Esophagus squamous epithelium (tissue), 5 donors: ENCODE measurements around the gene CTSE. TPM values are rescaled to one million over a fixed set of nuclear protein-coding genes. Genes with fewer than 3 reads are reported as not detected.
A peak's percentile ranks its signal among the peaks of the same experiment; 100 is the strongest.

Experiments used
- DNase-seq: peaks from one replicate; lab custom pipeline; 2025; lab: John Stamatoyannopoulos, UW
- H3K27ac ChIP-seq, 4 donors: fragments of 200-600 bp; sonication (generic); one replicate each; pipeline ENCODE4 v1.5.1; 2016 to 2019; ENCODE audit warnings: mild to moderate bottlenecking in 1 of 4
- H3K27me3 ChIP-seq, 4 donors: fragments of 200-600 bp; sonication (generic); 1 replicate in 3 of 4; 2 replicates in 1 of 4; pipeline versions ENCODE4 v1.5.1 to v1.6.0; 2017 to 2021; ENCODE audit warnings: antibody characterized with exemption in 1 of 4
- H3K36me3 ChIP-seq, 3 donors: fragments of 200-600 bp; sonication (generic); one replicate each; pipeline ENCODE4 v1.5.1; 2016 to 2019
- H3K4me1 ChIP-seq, 3 donors: fragments of 200-600 bp; sonication (generic); one replicate each; pipeline ENCODE4 v1.5.1; 2017 to 2019
- H3K4me3 ChIP-seq, 4 donors: fragments of 200-600 bp; sonication (generic); 1 replicate in 3 of 4; 2 replicates in 1 of 4; pipeline ENCODE4 v1.5.1; 2016 to 2019; ENCODE audit warnings: mild to moderate bottlenecking in 2 of 4, moderate library complexity in 1 of 4
- H3K9me3 ChIP-seq, 3 donors: fragments of 200-600 bp; sonication (generic); one replicate each; pipeline ENCODE4 v1.5.1; 2016 to 2019
- POLR2A ChIP-seq, 4 donors: fragments of 450-650 bp; IDR thresholded peaks; one replicate each; pipeline ENCODE4 v1.6.1; 2017; ENCODE audit warnings: antibody characterized with exemption in 4 of 4, mild to moderate bottlenecking in 4 of 4, moderate library complexity in 3 of 4
- WGBS, 2 donors: methylation state at CpG; one replicate each; pipeline ENCODE4 v1.1.5; 2018; 5-methylcytosine and 5-hydroxymethylcytosine counted together
- intact Hi-C: fragments of 100-400 bp; cut with DNase I; formaldehyde crosslinking; loops from one replicate; pipeline ENCODE4 v1.15.0; 2022
- total RNA-seq, 4 donors: library from RNA; depleted of rRNA; stranded (reverse); fragments of >200 nt; gene quantifications; one replicate each; pipeline ENCODE4 v1.1.0, GENCODE V29; 2016
- TF ChIP-seq, protein P1 (sequence below), 6 experiments: fragments of 450-650 bp in 4 of 6; fragments of 200-600 bp in 2 of 6; sonication (generic) in 2 of 6; IDR thresholded peaks; one replicate each; pipeline ENCODE4 v1.5.1; 2016 to 2019; ENCODE audit warnings: antibody characterized with exemption in 6 of 6, mild to moderate bottlenecking in 4 of 6, moderate library complexity in 4 of 6
- donor health status: DM: yes; HTN: yes; CAD: no.

CTSE gene
- total RNA-seq, 4 donors from 2014 or later = 0.32 to 0.48 (median 0.38) TPM; not detected in 1

DNA sequence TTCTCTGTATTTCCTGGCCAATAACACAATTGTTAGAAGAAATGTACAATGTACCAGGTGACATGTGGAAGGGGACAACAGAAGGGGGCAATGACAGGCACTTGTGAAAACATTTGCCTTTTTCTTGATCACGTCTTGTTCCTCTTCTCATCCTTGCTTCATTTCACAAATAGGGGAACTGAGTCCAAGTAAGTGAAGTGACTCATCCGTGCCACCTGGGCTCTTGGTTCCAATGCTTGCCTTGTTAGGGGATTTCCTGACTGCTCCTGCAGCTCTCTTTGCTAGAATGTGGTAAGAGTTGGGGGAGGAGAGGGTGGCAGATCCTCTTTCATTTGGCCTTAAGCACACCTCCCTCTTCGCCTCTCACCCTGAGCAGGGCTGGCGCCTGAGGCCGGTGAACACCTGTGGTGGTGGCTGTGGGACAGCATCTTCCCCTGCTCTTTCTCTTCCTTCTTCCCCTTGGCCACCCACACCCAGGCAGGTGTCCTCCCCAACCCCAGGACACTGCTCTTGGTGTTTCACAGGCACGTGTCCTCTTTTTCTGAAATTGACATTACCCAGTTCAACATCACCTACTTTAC is 27.1 kb upstream of the CTSE start:
- Histone ChIP-seq H3K4me3 (no peak overlapping the region), H3K27me3 (no peaks in the 10 kb centered on the region), H3K4me1 (peaks cover 0 to 14% (median 10%) of the 10 kb centered on the region in 3 donors), H3K9me3 (no peaks in the 10 kb centered on the region), H3K27ac (no peak overlapping the region), H3K36me3 (no peaks in the 10 kb centered on the region)
- TF ChIP-seq POLR2A (IDR thresholded peaks at IDR 0.05) = no peak
- TF ChIP-seq, protein P1, sequence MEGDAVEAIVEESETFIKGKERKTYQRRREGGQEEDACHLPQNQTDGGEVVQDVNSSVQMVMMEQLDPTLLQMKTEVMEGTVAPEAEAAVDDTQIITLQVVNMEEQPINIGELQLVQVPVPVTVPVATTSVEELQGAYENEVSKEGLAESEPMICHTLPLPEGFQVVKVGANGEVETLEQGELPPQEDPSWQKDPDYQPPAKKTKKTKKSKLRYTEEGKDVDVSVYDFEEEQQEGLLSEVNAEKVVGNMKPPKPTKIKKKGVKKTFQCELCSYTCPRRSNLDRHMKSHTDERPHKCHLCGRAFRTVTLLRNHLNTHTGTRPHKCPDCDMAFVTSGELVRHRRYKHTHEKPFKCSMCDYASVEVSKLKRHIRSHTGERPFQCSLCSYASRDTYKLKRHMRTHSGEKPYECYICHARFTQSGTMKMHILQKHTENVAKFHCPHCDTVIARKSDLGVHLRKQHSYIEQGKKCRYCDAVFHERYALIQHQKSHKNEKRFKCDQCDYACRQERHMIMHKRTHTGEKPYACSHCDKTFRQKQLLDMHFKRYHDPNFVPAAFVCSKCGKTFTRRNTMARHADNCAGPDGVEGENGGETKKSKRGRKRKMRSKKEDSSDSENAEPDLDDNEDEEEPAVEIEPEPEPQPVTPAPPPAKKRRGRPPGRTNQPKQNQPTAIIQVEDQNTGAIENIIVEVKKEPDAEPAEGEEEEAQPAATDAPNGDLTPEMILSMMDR (IDR thresholded peaks at IDR 0.05) = no peak
- intact Hi-C loops = no loop called here
- 40 to 41% methylated on average over 6 of the region's 6 CpGs for WGBS, 2 donors
- DNase-seq = peak; percentile 19

DNA sequence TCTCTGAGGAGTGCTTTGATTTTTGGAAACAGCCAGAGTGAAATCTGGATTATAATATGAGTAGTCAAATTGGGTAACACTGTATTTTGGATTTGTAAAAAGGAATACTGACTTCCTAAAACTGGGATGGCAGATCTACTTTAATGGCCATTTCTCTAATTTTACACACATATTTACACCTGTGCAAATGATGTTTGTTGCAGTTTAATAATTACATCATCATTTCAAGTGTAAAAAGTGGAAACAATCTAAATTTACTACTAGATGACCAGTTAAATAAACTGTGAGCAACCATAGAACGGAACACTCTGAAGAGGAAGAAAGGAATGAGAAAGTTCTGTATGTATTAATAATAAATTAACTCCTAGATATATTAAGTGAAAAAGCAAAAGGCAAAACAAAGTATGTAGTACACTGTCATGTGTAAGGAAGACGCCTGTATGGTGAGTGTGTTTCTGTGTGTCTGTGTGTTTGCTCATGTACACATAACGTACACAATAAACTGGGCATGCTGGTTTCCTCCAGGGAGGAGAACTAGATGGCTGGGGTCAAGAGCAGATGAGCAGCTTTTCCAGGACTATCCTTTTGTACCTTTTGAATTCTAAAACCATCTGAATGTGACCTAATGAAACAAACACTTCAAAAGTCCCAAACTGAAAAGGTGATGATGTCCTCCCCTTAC is 26.4 kb upstream of the CTSE start:
- Histone ChIP-seq H3K4me1 (peaks cover 0 to 14% (median 10%) of the 10 kb centered on the region in 3 donors), H3K27ac (no peak overlapping the region), H3K27me3 (no peaks in the 10 kb centered on the region), H3K36me3 (no peaks in the 10 kb centered on the region), H3K9me3 (no peaks in the 10 kb centered on the region), H3K4me3 (no peak overlapping the region)
- 47 to 64% methylated on average over 3 of the region's 3 CpGs for WGBS, 2 donors
- TF ChIP-seq, protein P1 (IDR thresholded peaks at IDR 0.05) = no peak
- TF ChIP-seq POLR2A (IDR thresholded peaks at IDR 0.05) = no peak
- intact Hi-C loops = no loop called here
- DNase-seq = no peak

DNA sequence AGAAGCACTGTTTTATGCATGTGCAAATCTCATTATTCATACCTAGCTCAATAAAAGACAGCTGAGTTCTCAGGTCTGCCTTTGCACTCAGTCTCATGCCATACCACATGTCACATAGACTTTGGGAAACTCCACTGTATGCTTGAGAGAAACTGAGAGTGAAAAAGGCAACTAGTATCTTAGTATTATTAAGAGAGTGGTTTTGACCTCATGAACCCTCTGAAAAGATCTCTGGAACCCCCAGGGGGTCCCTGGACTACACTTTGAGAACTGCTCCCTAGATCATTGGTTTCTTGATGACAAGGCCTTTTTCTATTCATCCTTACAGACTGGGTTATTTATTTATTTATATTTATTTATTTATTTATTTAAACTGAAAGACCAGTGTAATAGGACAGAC is 25.6 kb upstream of the CTSE start:
- Histone ChIP-seq H3K4me3 (no peak overlapping the region), H3K9me3 (no peaks in the 10 kb centered on the region), H3K27me3 (no peaks in the 10 kb centered on the region), H3K36me3 (no peaks in the 10 kb centered on the region), H3K27ac (no peak overlapping the region), H3K4me1 (peaks cover 0 to 14% (median 10%) of the 10 kb centered on the region in 3 donors)
- intact Hi-C loops = no loop called here
- no peak for DNase-seq
- TF ChIP-seq, protein P1 (IDR thresholded peaks at IDR 0.05) = no peak
- TF ChIP-seq POLR2A (IDR thresholded peaks at IDR 0.05) = no peak

DNA sequence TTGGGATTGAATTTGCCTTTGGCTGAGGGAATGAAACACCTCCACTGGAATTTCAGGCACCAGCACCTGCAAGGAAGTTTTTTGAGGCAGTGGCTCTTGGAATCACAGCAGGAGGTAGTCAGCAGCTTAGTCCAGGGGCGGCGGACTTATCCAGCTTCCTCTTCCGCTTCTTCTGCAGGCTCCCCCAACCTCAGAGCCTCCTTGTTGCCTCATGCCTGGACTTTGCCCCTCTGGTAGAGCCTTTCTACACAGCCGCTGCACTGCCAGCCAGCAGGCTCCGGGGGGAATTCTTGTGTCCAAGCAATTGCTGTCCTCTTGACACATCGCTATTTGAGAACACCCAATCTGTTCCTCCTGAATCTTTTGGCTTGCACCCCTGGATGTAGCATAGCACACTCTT is 24.9 kb upstream of the CTSE start:
- no peak for DNase-seq
- peaks cover 0 to 13% (median 10%) of the 10 kb centered on the region in 3 donors for H3K4me1 ChIP-seq
- TF ChIP-seq, protein P1 (IDR thresholded peaks at IDR 0.05) = no peak
- no peak for TF ChIP-seq POLR2A (IDR thresholded peaks at IDR 0.05)
- intact Hi-C loops = no loop called here
- WGBS, 2 donors = 78 to 93% methylated on average over 3 to 6 of the region's 6 CpGs
- H3K4me3 ChIP-seq = no peak overlapping the region
- H3K27ac ChIP-seq = no peak overlapping the region
- H3K9me3 ChIP-seq = no peaks in the 10 kb centered on the region
- H3K36me3 ChIP-seq = no peaks in the 10 kb centered on the region
- peaks cover 0 to 2% (median 0%) of the 10 kb centered on the region in 4 donors for H3K27me3 ChIP-seq

DNA sequence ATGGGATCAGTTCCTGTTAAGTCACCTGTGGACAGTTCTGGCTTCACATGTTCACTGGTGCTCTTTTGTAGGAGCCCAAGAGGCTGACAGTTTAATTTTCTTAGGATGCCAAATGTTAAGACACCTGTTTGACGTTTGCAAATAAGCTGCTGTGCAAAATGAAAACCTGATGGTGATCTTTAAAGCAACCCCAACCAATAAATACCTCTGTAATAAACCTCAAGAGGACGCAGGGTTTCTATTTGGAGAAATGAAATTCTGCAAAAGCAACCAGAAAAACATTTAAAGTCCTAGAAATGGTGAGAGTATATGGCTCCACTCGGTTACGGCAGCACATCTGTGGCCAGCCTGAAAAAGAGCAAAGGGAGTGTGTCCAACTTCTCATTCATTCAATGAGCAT is 23.6 kb upstream of the CTSE start:
- TF ChIP-seq, protein P1 (IDR thresholded peaks at IDR 0.05) = no peak
- no peak for TF ChIP-seq POLR2A (IDR thresholded peaks at IDR 0.05)
- WGBS, 2 donors = 70 to 72% methylated on average over 4 of the region's 4 CpGs
- H3K4me3 ChIP-seq = no peak overlapping the region
- H3K4me1 ChIP-seq = peaks cover 0 to 6% (median 5%) of the 10 kb centered on the region in 3 donors
- no peaks in the 10 kb centered on the region for H3K9me3 ChIP-seq
- no peaks in the 10 kb centered on the region for H3K36me3 ChIP-seq
- H3K27me3 ChIP-seq = peaks cover 0 to 5% (median 0%) of the 10 kb centered on the region in 4 donors
- no peak for DNase-seq
- no peak overlapping the region for H3K27ac ChIP-seq
- intact Hi-C loops = no loop called here
